ENCODE results near the gene BABAM2. TPM values are rescaled to one million over a fixed set of nuclear protein-coding genes. Genes with fewer than 3 reads are reported as not detected.
A peak's percentile ranks its signal among the peaks of the same experiment; 100 is the strongest.

Gene BABAM2
- total RNA-seq, 1 experiment from 2014 or later = 57.6 TPM

DNA sequence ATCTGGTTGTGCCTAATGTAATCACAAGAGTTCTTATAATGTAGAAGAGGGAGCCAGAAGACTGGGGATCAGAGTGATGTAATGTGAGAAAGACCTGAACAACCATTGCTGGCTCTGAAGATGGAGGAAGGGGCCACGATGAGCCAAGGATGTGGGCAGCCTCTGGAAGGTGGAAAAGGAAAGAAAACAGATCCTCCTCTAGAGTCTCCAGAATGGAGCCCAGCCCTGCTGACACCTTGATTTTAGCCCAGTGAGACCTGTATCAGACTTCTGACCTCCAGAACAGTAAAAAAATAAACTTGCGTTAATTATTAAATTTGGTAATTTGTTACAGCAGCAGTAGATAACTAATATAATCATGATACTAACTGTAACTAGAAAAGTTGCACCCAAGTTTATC is 3.4 kb upstream of the BABAM2 start:
- ChIA-PET CTCF (interaction anchor here (1.1 kb wide), 1 partner anchor 183 kb away, joined by 3 read pairs; no protein-coding TSS in a partner anchor), POLR2A (interaction anchor here (0.7 to 5.7 kb wide), 3 partner anchors 14 to 509 kb away, joined by 3 to 45 read pairs (median 4); partner anchors contain the start of gene MRPL33)
- Mint-ChIP-seq H3K36me3 (ENCODE audit: insufficient read depth, unreplicated experiment) (peaks cover 21% of the 10 kb centered on the region), H3K9me3 (ENCODE audit: unreplicated experiment) (peaks cover 5% of the 10 kb centered on the region), H3K4me1 (ENCODE audit: insufficient read depth, unreplicated experiment) (peaks cover 25% of the 10 kb centered on the region), H3K4me3 (ENCODE audit: unreplicated experiment) (no peak overlapping the region), H3K27ac (ENCODE audit: low read depth, unreplicated experiment) (no peak overlapping the region), H3K27me3 (ENCODE audit: insufficient read depth, unreplicated experiment) (no peaks in the 10 kb centered on the region)
- BruUV-seq (replicated peaks) = no TSS peak
- intact Hi-C loops (cut with micrococcal nuclease) = no loop called here
- DNase-seq (ENCODE audit: unreplicated experiment) = no peak
- no peak for TF ChIP-seq CTCF (IDR thresholded peaks at IDR 0.05; ENCODE audit: unreplicated experiment)

DNA sequence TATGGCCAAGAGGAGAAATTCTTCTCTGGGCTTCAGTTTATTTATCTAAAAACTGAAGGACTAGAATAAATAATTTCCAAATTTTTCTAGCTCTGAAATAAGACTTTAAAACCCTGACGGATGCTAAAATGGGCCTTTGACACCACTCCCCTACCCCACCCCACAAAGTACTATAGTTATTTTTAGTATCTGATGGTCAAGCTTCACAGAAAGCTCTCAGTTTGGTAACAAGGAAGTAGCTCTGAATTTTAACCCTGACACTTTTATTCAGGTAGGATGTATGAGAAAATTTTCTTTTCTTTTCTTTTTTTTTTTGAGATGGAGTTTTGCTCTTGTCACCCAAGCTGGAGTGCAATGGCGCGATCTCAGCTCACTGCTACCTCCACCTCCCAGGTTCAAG is 2.7 kb upstream of the BABAM2 start:
- DNase-seq (ENCODE audit: unreplicated experiment) = no peak
- CTCF ChIA-PET = interaction anchor here (0.6 to 1.1 kb wide), 3 partner anchors 135 to 640 kb away, joined by 3 to 4 read pairs (median 3); no protein-coding TSS in a partner anchor
- POLR2A ChIA-PET = interaction anchor here (1.2 to 5.7 kb wide), 2 partner anchors 114 to 508 kb away, joined by 4 to 45 read pairs; partner anchors contain the start of gene MRPL33
- intact Hi-C loops (cut with micrococcal nuclease) = no loop called here
- Mint-ChIP-seq H3K36me3 (ENCODE audit: insufficient read depth, unreplicated experiment) (peaks cover 21% of the 10 kb centered on the region), H3K27ac (ENCODE audit: low read depth, unreplicated experiment) (no peak overlapping the region), H3K27me3 (ENCODE audit: insufficient read depth, unreplicated experiment) (no peaks in the 10 kb centered on the region), H3K4me3 (ENCODE audit: unreplicated experiment) (no peak overlapping the region), H3K9me3 (ENCODE audit: unreplicated experiment) (peaks cover under 1% of the 10 kb centered on the region), H3K4me1 (ENCODE audit: insufficient read depth, unreplicated experiment) (peaks cover 32% of the 10 kb centered on the region)
- no peak for TF ChIP-seq CTCF (IDR thresholded peaks at IDR 0.05; ENCODE audit: unreplicated experiment)
- BruUV-seq (replicated peaks) = no TSS peak

GRCh38 chr2:27888790-27889189 is 1.7 kb upstream of the BABAM2 start:
- DNase-seq (ENCODE audit: unreplicated experiment) = no peak
- peak overlapping the region; percentile 99 for H3K4me3 Mint-ChIP-seq (ENCODE audit: unreplicated experiment)
- H3K27ac Mint-ChIP-seq (ENCODE audit: low read depth, unreplicated experiment) = peak overlapping the region; percentile 100
- no peaks in the 10 kb centered on the region for H3K9me3 Mint-ChIP-seq (ENCODE audit: unreplicated experiment)
- intact Hi-C loops (cut with micrococcal nuclease) = no loop called here
- peaks cover 36% of the 10 kb centered on the region for H3K4me1 Mint-ChIP-seq (ENCODE audit: insufficient read depth, unreplicated experiment)
- TF ChIP-seq CTCF (IDR thresholded peaks at IDR 0.05; ENCODE audit: unreplicated experiment) = no peak
- POLR2A ChIA-PET = interaction anchor here (1.3 to 5.7 kb wide), 12 partner anchors 17 to 512 kb away, joined by 4 to 45 read pairs (median 8); partner anchors contain the start of gene MRPL33
- no TSS peak for BruUV-seq (replicated peaks)
- no peaks in the 10 kb centered on the region for H3K27me3 Mint-ChIP-seq (ENCODE audit: insufficient read depth, unreplicated experiment)
- H3K36me3 Mint-ChIP-seq (ENCODE audit: insufficient read depth, unreplicated experiment) = peaks cover 21% of the 10 kb centered on the region
- CTCF ChIA-PET = interaction anchor here (0.6 to 1.8 kb wide), 3 partner anchors 177 to 512 kb away, joined by 4 read pairs; no protein-coding TSS in a partner anchor

DNA sequence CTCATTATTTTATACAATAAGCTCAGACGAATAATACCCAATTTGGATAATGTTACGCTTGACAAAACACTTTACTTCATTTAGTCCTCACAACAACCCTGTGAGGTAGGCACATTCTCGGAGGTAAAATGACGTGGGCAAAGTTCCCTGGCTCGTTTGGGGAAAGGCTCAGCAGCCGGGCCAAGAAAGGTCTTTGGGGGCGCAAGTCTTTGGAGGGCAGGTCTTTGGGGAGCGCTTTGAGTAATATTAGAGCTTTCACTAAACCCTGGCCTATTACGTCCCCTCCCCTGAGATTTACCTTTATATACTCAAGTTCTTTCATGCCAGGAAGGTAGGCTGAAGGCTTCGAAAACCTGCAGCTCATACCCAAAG is 769 bp upstream of the BABAM2 start:
- H3K4me1 Mint-ChIP-seq (ENCODE audit: insufficient read depth, unreplicated experiment) = peaks cover 42% of the 10 kb centered on the region
- BruUV-seq (replicated peaks) = TSS peak; percentile 62
- H3K27me3 Mint-ChIP-seq (ENCODE audit: insufficient read depth, unreplicated experiment) = no peaks in the 10 kb centered on the region

More for the DNA sequence above, 769 bp upstream of the BABAM2 start:
- Mint-ChIP-seq H3K27ac (ENCODE audit: low read depth, unreplicated experiment) (peak overlapping the region; percentile 100), H3K4me3 (ENCODE audit: unreplicated experiment) (peak overlapping the region; percentile 99), H3K36me3 (ENCODE audit: insufficient read depth, unreplicated experiment) (peaks cover 27% of the 10 kb centered on the region), H3K9me3 (ENCODE audit: unreplicated experiment) (no peaks in the 10 kb centered on the region)
- no peak for TF ChIP-seq CTCF (IDR thresholded peaks at IDR 0.05; ENCODE audit: unreplicated experiment)
- ChIA-PET CTCF (interaction anchor here (0.6 to 1.8 kb wide), 5 partner anchors 88 to 219 kb away, joined by 3 to 4 read pairs (median 4); no protein-coding TSS in a partner anchor), POLR2A (interaction anchor here (0.6 to 5.7 kb wide), 28 partner anchors 10 to 686 kb away, joined by 3 to 45 read pairs (median 5); partner anchors contain the start of genes FOSL2 and MRPL33)
- DNase-seq (ENCODE audit: unreplicated experiment) = peak; percentile 18
- intact Hi-C loops (cut with micrococcal nuclease) = loop anchor here (2.0 to 5.0 kb wide), 5 partner anchors 65 to 505 kb away; no protein-coding TSS in a partner anchor

All from MCF 10A (cell line).